ENCODE data around the gene FAT1.

The FAT1 gene

DNA sequence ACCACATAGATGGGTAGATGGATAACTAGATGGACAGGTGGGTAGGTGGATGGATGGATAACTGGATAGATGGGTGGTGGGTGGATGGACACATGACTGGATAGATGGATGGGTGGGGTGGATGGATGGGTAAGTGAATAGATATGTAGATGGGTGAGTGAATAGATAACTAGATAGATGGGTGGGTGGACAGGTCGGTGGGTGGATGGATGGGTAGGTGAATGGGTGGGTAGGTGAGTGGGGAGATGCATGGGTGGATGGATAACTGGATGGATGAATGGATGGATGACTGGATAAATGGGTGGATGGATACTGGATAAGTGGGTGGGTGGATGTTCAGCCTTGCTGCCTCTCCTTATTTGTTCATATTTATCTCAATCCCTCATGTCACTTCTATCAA, 116.2 kb downstream of the FAT1 start:
- no peak for DNase-seq (ENCODE audit: low read depth, low spot score)

- peak; percentile 51 for DNase-seq (ENCODE audit: low read depth, low spot score)
Observed at GRCh38 chr4:186606591-186606992, 117.1 kb downstream of the FAT1 start.

DNA sequence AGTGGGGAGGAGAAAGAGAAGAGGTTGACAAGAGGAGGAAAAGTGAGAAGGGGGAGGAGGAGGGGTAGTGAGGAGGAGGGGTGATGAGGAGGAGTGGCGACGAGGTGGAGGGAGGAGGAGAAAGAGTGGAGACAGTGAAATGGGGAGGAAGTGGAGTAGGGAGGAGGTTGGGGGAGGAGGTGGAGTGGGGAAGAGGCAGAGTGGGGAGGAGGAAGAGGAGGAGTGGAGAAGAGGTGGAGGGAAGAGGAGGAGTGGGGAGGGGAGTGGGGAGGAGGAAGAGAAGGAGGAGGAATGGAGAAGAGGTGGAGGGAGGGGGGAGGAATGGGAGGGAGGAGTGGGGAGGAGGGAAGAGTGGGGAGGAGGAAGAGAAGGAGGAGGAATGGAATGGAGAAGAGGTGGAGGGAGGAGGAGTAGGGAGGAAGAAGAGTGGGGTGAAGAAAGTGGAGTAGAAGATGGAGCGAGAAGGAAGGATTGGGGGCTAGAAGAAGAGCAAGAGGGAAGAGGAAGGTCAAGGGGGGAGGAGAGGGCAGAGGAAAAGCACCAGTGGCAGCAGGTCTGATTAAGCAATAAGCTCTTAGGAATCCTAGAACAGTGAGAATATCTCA, 118.3 kb downstream of the FAT1 start:
- DNase-seq (ENCODE audit: low read depth, low spot score): no peak

GRCh38 chr4:186604124-186604807, 119.4 kb downstream of the FAT1 start:
- no peak for DNase-seq (ENCODE audit: low read depth, low spot score)

DNA sequence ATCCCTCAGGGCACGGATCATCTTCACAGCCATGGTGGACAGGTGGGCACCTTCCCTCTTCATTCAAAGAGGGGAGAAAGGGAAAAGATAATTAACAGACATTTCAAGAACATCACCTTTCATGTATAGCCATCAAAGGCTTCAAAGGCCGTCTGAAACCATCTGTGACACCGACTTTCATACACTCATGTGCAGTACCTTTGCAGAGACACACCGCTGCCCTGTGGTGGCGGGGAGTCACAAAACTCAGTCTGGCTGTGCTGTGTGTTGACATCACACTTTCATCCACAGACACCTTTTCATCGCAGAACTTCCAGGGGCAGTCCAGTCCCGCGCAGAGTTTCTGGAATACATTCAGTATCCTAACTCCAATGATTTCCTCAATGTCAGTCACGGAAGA, 120.7 kb downstream of the FAT1 start:
- DNase-seq (ENCODE audit: low read depth, low spot score): no peak

DNA sequence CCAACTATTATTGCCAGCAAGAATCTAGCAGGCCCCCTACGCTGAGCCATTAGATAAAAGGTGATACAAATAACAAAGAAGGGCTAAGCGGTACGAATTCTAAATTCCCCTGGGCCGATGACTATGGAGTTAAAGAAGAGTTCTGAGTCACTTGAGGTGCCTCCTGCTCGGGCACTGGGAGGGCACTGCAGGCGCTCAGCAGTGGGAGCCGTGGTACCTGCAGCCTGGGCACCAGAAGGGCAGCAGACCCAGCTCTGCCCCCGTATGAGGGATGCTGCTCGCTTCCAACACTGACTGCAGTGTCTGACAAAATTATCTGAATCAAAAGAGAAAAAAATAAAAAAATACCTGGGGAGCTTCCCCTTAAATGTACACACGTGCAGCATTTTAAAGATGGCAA, 124.2 kb downstream of the FAT1 start:
- DNase-seq (ENCODE audit: low read depth, low spot score): no peak

DNA sequence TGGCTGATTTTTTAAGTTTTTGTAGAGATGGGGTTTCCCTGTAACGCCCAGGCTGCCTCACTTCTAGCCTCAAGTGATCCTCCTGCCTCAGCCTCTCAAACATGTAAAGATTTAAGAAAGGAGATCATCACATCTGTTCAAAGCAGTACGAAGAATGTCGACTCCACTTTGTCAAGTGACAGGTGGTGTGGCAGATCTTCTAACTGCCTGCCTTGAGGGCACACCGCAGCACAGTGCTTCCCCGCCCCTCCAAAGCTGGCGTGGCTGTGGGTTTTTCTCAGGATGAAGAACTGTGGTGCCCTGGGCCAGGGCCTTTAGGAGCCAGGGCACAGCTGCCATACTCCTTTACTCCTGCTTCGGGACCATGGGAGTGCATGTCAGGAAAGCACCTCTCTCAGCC, 125.0 kb downstream of the FAT1 start:
- DNase-seq (ENCODE audit: low read depth, low spot score): no peak

- DNase-seq (ENCODE audit: low read depth, low spot score): no peak
Observed at GRCh38 chr4:186596850-186597390, 126.7 kb downstream of the FAT1 start.

DNA sequence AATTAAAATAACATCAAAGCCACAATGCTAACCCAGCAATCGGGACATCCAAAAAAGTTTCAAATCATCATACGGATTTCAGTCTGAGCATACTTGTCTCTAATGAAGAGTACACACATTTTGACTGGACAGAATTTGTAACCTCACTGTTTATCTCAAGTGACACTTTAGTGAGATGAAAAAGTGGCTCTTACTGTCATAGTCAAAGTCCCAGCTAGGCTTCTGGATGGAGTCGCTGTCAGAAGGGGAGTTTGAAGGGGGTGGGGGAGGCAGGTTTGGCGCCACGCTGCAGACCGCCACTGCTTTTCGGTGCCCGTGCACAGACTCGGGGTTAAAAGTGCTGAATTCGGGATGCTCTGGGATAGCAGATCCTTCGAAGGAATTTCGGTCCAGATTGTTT, 127.3 kb downstream of the FAT1 start:
- no peak for DNase-seq (ENCODE audit: low read depth, low spot score)

- DNase-seq (ENCODE audit: low read depth, low spot score): no peak
Observed at GRCh38 chr4:186593587-186593973, 130.1 kb downstream of the FAT1 start.

GRCh38 chr4:186592966-186593586, 130.6 kb downstream of the FAT1 start:
- DNase-seq (ENCODE audit: low read depth, low spot score): no peak

- no peak for DNase-seq (ENCODE audit: low read depth, low spot score)
Observed at GRCh38 chr4:186592445-186592844, 131.2 kb downstream of the FAT1 start.

GRCh38 chr4:186591651-186592050, 132.0 kb downstream of the FAT1 start:
- DNase-seq (ENCODE audit: low read depth, low spot score): no peak

DNA sequence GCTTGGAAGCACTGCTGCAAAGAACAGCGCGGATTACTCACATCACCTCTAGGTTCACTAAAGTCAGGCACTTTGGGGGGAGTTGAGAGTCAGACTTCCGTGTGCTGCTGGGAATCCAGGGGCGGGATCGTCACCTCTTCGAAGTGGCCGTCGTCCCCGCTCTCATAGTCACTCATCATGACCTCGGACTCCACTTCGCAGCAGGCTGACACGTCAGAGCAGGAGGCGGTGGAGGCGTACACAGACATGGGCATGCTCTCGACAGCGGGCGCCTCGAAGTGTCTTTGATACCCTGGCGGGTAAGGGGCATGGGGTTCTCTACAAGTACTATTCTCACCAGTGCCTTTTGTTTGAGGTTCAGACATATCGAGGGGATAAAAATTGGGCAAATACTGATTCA, 135.2 kb downstream of the FAT1 start:
- no peak for DNase-seq (ENCODE audit: low read depth, low spot score)

GRCh38 chr4:186587416-186588018, 136.1 kb downstream of the FAT1 start:
- peak; percentile 81 for DNase-seq (ENCODE audit: low read depth, low spot score)

DNA sequence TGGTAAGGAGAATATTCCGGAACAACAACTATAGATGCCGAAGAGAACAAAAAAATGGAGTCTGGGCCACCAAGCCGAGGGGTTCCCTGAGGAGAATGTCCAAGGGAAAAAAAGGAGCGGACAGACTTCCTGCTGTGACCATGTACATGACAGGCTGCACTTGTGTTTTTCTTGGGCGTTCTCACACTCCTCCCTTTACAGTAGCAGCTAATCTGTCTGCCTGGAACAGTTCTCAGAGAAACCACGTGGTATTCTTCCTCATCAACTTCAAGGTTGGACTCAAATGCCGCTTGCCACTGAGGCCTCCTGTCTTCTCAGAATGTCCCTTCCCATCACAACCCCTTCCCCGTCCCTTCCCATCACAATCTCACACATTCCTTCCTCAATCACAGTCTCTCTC, 137.5 kb downstream of the FAT1 start:
- DNase-seq (ENCODE audit: low read depth, low spot score): peak; percentile 34

DNA sequence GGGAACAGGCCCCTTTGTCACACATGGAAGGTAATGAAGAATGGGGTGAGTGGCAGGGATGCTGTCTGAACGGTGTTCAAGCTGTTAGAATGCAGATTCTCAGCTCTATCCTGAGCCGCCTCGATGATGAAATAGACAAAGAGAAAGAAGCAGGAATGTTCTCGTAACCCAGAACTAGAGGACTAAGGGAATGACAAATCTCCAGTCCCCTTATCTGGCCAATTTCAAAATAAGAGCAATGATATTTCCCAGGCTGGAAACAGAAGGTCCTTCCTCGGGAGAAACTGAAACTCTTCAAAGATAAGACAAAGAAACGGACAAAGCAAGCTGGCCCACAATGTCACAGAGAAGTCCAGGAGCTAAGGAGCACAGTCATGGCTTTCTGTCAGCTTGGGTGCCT, 138.7 kb downstream of the FAT1 start:
- DNase-seq (ENCODE audit: low read depth, low spot score): no peak

GRCh38 chr4:186581421-186581820, 142.2 kb downstream of the FAT1 start:
- DNase-seq (ENCODE audit: low read depth, low spot score): no peak

GRCh38 chr4:186580669-186581068, 143.0 kb downstream of the FAT1 start:
- no peak for DNase-seq (ENCODE audit: low read depth, low spot score)

- DNase-seq (ENCODE audit: low read depth, low spot score): peak; percentile 73
Observed at GRCh38 chr4:186570193-186570996, 153.3 kb downstream of the FAT1 start.

DNA sequence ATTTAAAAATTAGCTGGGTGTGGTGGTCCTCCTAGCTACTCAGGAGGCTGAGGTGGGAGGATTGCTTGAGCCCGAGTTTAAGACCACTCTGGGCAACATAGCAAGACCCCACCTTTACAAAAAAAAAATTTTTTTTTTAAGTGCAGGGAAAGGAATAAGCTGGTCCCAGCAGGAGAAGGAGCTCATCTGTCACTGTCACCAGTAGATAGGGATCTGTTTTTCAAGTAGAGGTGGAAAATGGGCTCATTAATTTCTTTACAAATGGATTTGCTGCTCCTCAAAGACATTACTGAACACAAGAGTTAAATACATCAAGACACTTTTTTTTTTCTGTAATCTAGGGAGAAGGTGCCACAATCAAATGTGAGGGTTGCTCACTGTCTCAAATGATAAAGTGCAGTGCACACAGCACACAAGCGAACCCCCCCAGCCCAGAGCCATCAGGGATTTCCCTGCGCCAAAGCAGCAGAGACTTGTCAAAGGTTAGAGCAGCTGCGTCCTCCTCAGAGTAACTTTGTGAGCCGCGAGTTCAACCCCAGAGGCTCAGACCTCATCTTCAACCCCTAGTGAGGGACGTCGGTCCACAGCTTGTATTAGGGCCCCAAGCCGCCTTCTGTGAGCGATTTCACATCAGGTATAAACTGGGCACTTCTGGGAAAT, 154.0 kb downstream of the FAT1 start:
- no peak for DNase-seq (ENCODE audit: low read depth, low spot score)
